Liver (tissue), 9 donors: ENCODE measurements around the gene GALNT14. TPM values are rescaled to one million over a fixed set of nuclear protein-coding genes. Genes with fewer than 3 reads are reported as not detected.

Experiments used
- DNase-seq: peaks from one replicate; pipeline ENCODE4 v3.0.0-alpha.2; 2017; ENCODE audit warnings: low spot score
- H3K27ac ChIP-seq, 2 donors: one replicate each; pipeline ENCODE4 v1.7.0; 2013; ENCODE audit warnings: inconsistent platforms in 2 of 2, low read length in 2 of 2, control low read depth in 1 of 2, low read depth in 1 of 2, mild to moderate bottlenecking in 1 of 2
- H3K27me3 ChIP-seq, 4 donors: one replicate each; pipeline versions ENCODE4 v1.6.1 to v1.7.0; 2013; ENCODE audit warnings: low read length in 3 of 4, inconsistent platforms in 1 of 4, mild to moderate bottlenecking in 1 of 4, moderate library complexity in 1 of 4; ENCODE audit not compliant: control insufficient read depth in 4 of 4, insufficient read depth in 4 of 4
- H3K36me3 ChIP-seq, 4 donors: one replicate each; pipeline versions ENCODE4 v1.6.1 to v1.7.0; 2013; ENCODE audit warnings: low read length in 3 of 4, mild to moderate bottlenecking in 3 of 4, low read depth in 1 of 4, moderate library complexity in 1 of 4; ENCODE audit not compliant: control insufficient read depth in 4 of 4, insufficient read depth in 3 of 4
- H3K4me1 ChIP-seq, 4 donors: one replicate each; pipeline versions ENCODE4 v1.6.1 to v1.7.0; 2013; ENCODE audit warnings: low read length in 3 of 4, mild to moderate bottlenecking in 3 of 4, moderate library complexity in 1 of 4; ENCODE audit not compliant: control insufficient read depth in 4 of 4, insufficient read depth in 4 of 4
- H3K4me3 ChIP-seq, 3 donors: one replicate each; pipeline versions ENCODE4 v1.6.1 to v1.7.0; 2013; ENCODE audit warnings: low read length in 3 of 3, control low read depth in 1 of 3, low read depth in 1 of 3, mild to moderate bottlenecking in 1 of 3
- H3K9ac ChIP-seq, 2 donors: one replicate each; pipeline ENCODE4 v1.7.0; 2013; ENCODE audit warnings: low read length in 2 of 2, mild to moderate bottlenecking in 2 of 2, moderate library complexity in 2 of 2, control low read depth in 1 of 2, low read depth in 1 of 2
- H3K9me3 ChIP-seq, 4 donors: one replicate each; pipeline versions ENCODE4 v1.6.1 to v1.7.0; 2013; ENCODE audit warnings: low read length in 3 of 4; ENCODE audit not compliant: control insufficient read depth in 4 of 4
- EGR1 ChIP-seq, 2 donors: IDR thresholded peaks; 2 replicates each; pipeline ENCODE4 v1.6.1; 2016 to 2018; ENCODE audit warnings: antibody characterized with exemption in 2 of 2, low read depth in 2 of 2
- FOXA1 ChIP-seq: IDR thresholded peaks from 2 replicates; pipeline ENCODE4 v1.6.1; 2016; ENCODE audit warnings: antibody characterized with exemption
- FOXA2 ChIP-seq: IDR thresholded peaks from 2 replicates; pipeline ENCODE4 v1.6.1; 2016; ENCODE audit warnings: antibody characterized with exemption
- GABPA ChIP-seq, 2 donors: IDR thresholded peaks in 1 of 2; conservative IDR thresholded peaks in 1 of 2; 2 replicates each; pipeline ENCODE4 v1.6.1; 2016; ENCODE audit warnings: antibody characterized with exemption in 2 of 2, mild to moderate bottlenecking in 1 of 2, moderate library complexity in 1 of 2
- HNF4G ChIP-seq: IDR thresholded peaks from 2 replicates; pipeline ENCODE4 v1.6.1; 2016; ENCODE audit warnings: antibody characterized with exemption
- NR2F2 ChIP-seq: IDR thresholded peaks from 2 replicates; pipeline ENCODE4 v1.6.1; 2016; ENCODE audit warnings: antibody characterized with exemption
- RAD21 ChIP-seq, 2 donors: IDR thresholded peaks; 2 replicates each; pipeline ENCODE4 v1.6.1; 2016; ENCODE audit warnings: antibody characterized with exemption in 2 of 2, mild to moderate bottlenecking in 2 of 2
- RXRA ChIP-seq, 2 donors: IDR thresholded peaks; 2 replicates each; pipeline ENCODE4 v1.6.1; 2017 to 2018; ENCODE audit warnings: antibody characterized with exemption in 2 of 2, mild to moderate bottlenecking in 1 of 2
- SP1 ChIP-seq: IDR thresholded peaks from 2 replicates; pipeline ENCODE4 v1.6.1; 2018; ENCODE audit warnings: antibody characterized with exemption, mild to moderate bottlenecking
- TAF1 ChIP-seq: conservative IDR thresholded peaks from 2 replicates; pipeline ENCODE4 v1.6.1; 2016; ENCODE audit warnings: antibody characterized with exemption, mild to moderate bottlenecking
- YY1 ChIP-seq: IDR thresholded peaks from 2 replicates; pipeline ENCODE4 v1.6.1; 2016; ENCODE audit warnings: antibody characterized with exemption, mild to moderate bottlenecking
- WGBS: extraction: QIAGEN DNeasy Blood & Tissue Kit; methylation state at CpG from one replicate; pipeline ENCODE4 v1.1.7; 2013; 5-methylcytosine and 5-hydroxymethylcytosine counted together
- polyA plus RNA-seq, 2 donors: library from polyadenylated mRNA; stranded (reverse) in 1 of 2; unstranded in 1 of 2; fragments of 200-250 nt in 1 of 2; fragments of >200 nt in 1 of 2; fragmentation: Nextera tagmentation in 1 of 2; extraction: Ambion mirVana in 1 of 2; gene quantifications; one replicate each; pipeline versions ENCODE4 v1.2.1 to v1.2.3, GENCODE V29; 2013 to 2015
- total RNA-seq, 2 donors: library from RNA; depleted of rRNA; stranded (reverse); fragments of >200 nt; gene quantifications; one replicate each; pipeline ENCODE4 v1.2.3, GENCODE V29; 2014
- TF ChIP-seq, protein P1 (sequence below): IDR thresholded peaks from 2 replicates; pipeline ENCODE4 v1.6.1; 2016; ENCODE audit warnings: antibody characterized with exemption
- TF ChIP-seq, protein P2 (sequence below): fragments of 150-350 bp; IDR thresholded peaks from 2 replicates; pipeline ENCODE4 v1.5.1; 2017; ENCODE audit warnings: improper control_type of control experiment, low read depth, low read length; ENCODE audit not compliant: missing input control
- TF ChIP-seq, protein P3 (sequence below): IDR thresholded peaks from 2 replicates; pipeline ENCODE4 v1.6.1; 2016; ENCODE audit warnings: antibody characterized with exemption
- donor health status: healthy.
- donor health status: healthy.
- donor health status: healthy.
- donor health status: healthy.
- donor health status: healthy.

GALNT14 gene
- total and polyA plus RNA-seq, 4 donors: 0.86 to 2.0 (median 1.5) TPM

DNA sequence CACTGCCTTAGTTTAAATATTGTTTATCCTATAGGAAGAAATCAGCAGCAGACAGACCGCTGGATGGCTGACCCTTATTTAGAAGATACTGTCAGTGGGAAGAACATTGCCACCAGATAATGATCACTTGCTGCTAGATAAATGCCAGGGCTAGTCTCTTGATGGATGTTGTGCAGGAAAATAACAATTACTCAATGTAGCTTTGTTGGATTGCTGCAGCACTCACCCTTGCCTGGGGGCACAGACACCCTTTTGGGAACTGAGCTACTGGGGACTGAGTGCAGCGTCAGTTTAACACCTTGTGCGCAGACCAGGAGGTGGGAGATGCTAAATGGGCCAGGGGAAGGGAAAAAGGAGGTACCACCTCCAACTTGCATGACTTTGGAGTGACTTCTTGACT lies 266.8 kb downstream of the GALNT14 start:
- Histone ChIP-seq H3K4me1 (no peaks in the 10 kb centered on the region), H3K36me3 (no peaks in the 10 kb centered on the region), H3K9ac (no peak overlapping the region), H3K9me3 (no peaks in the 10 kb centered on the region), H3K27ac (no peak overlapping the region), H3K27me3 (no peaks in the 10 kb centered on the region), H3K4me3 (no peak overlapping the region)
- no peak for DNase-seq
- 58% methylated on average over 3 of the region's 3 CpGs for WGBS
- TF ChIP-seq, protein P1, sequence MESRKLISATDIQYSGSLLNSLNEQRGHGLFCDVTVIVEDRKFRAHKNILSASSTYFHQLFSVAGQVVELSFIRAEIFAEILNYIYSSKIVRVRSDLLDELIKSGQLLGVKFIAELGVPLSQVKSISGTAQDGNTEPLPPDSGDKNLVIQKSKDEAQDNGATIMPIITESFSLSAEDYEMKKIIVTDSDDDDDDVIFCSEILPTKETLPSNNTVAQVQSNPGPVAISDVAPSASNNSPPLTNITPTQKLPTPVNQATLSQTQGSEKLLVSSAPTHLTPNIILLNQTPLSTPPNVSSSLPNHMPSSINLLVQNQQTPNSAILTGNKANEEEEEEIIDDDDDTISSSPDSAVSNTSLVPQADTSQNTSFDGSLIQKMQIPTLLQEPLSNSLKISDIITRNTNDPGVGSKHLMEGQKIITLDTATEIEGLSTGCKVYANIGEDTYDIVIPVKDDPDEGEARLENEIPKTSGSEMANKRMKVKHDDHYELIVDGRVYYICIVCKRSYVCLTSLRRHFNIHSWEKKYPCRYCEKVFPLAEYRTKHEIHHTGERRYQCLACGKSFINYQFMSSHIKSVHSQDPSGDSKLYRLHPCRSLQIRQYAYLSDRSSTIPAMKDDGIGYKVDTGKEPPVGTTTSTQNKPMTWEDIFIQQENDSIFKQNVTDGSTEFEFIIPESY: no peak
- TF ChIP-seq EGR1 (IDR thresholded peaks at IDR 0.05; ENCODE audit: low read depth in 2 of 2): no peak

DNA sequence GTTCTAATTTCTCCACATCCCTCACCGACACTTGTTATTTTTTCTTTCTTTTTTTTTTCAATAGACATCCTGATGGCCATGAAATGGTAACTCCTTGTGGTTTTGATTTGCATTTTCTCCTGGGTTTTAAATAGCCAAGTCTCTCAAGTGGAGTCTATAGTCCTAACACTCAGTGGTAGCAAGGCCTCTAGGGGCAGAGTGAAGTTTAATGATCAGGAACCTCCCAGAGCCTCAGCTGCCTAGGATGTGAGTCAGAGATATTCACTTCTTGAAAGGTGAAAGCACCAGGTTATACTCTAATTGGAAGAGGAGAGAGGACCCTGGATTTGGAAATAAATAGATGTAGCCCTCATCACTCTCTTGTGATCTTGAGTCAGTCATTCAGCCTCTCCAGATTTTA lies 268.3 kb downstream of the GALNT14 start:
- H3K4me1 ChIP-seq: no peaks in the 10 kb centered on the region
- 100% methylated on average over 1 of the region's 1 CpG for WGBS
- no peak for DNase-seq
- H3K27me3 ChIP-seq: no peaks in the 10 kb centered on the region
- no peak overlapping the region for H3K4me3 ChIP-seq
- TF ChIP-seq EGR1 (IDR thresholded peaks at IDR 0.05; ENCODE audit: low read depth in 2 of 2) (no peak), TAF1 (no peak), NR2F2 (no peak), YY1 (no peak), SP1 (no peak), GABPA (IDR thresholded peaks at IDR 0.05 in 1 of 2, conservative IDR thresholded peaks at IDR 0.05 in 1 of 2) (no peak)
- TF ChIP-seq, protein P1: no peak
- H3K27ac ChIP-seq: no peak overlapping the region
- H3K36me3 ChIP-seq: no peaks in the 10 kb centered on the region
- H3K9me3 ChIP-seq: no peaks in the 10 kb centered on the region
- H3K9ac ChIP-seq: no peak overlapping the region

DNA sequence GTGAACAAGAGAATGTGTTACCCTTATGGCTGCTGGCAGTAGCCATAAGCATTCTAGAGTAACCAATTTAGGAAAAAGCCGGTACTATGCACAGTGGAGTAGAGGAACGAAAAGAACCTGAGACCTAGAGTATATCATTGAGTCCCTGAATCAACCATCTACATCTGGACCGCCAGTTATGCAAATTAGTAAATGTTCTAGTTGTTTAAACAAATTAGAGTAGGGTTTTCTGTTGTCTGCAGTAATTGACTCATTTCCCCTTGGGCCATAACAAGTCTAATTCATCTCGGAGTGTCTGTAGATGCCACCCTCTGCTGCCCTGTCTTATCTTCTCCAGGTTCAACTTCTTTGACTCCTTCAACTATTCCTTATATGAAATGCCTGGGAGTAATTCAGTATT lies 270.9 kb downstream of the GALNT14 start:
- Histone ChIP-seq H3K27me3 (no peaks in the 10 kb centered on the region), H3K36me3 (no peaks in the 10 kb centered on the region), H3K9me3 (no peaks in the 10 kb centered on the region), H3K4me3 (no peak overlapping the region), H3K9ac (no peak overlapping the region), H3K27ac (no peak overlapping the region), H3K4me1 (no peaks in the 10 kb centered on the region)
- DNase-seq: no peak
- WGBS: 88% methylated on average over 4 of the region's 4 CpGs
- TF ChIP-seq EGR1 (IDR thresholded peaks at IDR 0.05; ENCODE audit: low read depth in 2 of 2) (no peak), RAD21 (IDR thresholded peaks at IDR 0.05) (no peak), FOXA2 (no peak), GABPA (IDR thresholded peaks at IDR 0.05 in 1 of 2, conservative IDR thresholded peaks at IDR 0.05 in 1 of 2) (no peak), NR2F2 (no peak), FOXA1 (no peak), RXRA (IDR thresholded peaks at IDR 0.05) (no peak), HNF4G (no peak)
- TF ChIP-seq, protein P2, sequence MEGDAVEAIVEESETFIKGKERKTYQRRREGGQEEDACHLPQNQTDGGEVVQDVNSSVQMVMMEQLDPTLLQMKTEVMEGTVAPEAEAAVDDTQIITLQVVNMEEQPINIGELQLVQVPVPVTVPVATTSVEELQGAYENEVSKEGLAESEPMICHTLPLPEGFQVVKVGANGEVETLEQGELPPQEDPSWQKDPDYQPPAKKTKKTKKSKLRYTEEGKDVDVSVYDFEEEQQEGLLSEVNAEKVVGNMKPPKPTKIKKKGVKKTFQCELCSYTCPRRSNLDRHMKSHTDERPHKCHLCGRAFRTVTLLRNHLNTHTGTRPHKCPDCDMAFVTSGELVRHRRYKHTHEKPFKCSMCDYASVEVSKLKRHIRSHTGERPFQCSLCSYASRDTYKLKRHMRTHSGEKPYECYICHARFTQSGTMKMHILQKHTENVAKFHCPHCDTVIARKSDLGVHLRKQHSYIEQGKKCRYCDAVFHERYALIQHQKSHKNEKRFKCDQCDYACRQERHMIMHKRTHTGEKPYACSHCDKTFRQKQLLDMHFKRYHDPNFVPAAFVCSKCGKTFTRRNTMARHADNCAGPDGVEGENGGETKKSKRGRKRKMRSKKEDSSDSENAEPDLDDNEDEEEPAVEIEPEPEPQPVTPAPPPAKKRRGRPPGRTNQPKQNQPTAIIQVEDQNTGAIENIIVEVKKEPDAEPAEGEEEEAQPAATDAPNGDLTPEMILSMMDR: no peak
- TF ChIP-seq, protein P1: no peak
- TF ChIP-seq, protein P3, sequence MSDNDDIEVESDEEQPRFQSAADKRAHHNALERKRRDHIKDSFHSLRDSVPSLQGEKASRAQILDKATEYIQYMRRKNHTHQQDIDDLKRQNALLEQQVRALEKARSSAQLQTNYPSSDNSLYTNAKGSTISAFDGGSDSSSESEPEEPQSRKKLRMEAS: no peak
